HG03432 (cell line): ENCODE data around the gene CTSS.

Source experiments
- ATAC-seq: cut with Tn5 transposase; IDR thresholded peaks from one replicate; pipeline ENCODE4 v1.9.1; 2021; ENCODE audit warnings: mild to moderate bottlenecking, moderate library complexity; ENCODE audit not compliant: unreplicated experiment

Gene CTSS

GRCh38 chr1:150706091-150706490 lies 59.5 kb downstream of the CTSS start:
- no peak for ATAC-seq

GRCh38 chr1:150703427-150703826 lies 62.2 kb downstream of the CTSS start:
- no peak for ATAC-seq

- peak; percentile 99 for ATAC-seq
Measured at GRCh38 chr1:150696995-150697927, 68.3 kb downstream of the CTSS start, which contains the start of gene GOLPH3L. GOLPH3L (minus strand) TSS chr1:150697154; CDS start chr1:150694838, 2,316 bp downstream.

GRCh38 chr1:150696590-150696989 lies 69.0 kb downstream of the CTSS start:
- ATAC-seq: no peak

GRCh38 chr1:150696162-150696561 lies 69.4 kb downstream of the CTSS start:
- no peak for ATAC-seq

- no peak for ATAC-seq
Measured at GRCh38 chr1:150695561-150695960, 70.0 kb downstream of the CTSS start.

- ATAC-seq: no peak
Measured at GRCh38 chr1:150692720-150693119, 72.9 kb downstream of the CTSS start.

- ATAC-seq: no peak
Measured at GRCh38 chr1:150688763-150689162, 76.8 kb downstream of the CTSS start.

- no peak for ATAC-seq
Measured at GRCh38 chr1:150686275-150686674, 79.3 kb downstream of the CTSS start.

- no peak for ATAC-seq
Measured at GRCh38 chr1:150683914-150684313, 81.7 kb downstream of the CTSS start.
